HuH-7 (cell line): ENCODE measurements around the gene KCNG2.
"Not testable (repeated sequence)": the region's sequence is repeated elsewhere in the genome, so short reads cannot be mapped to it uniquely, and the experiment has no call there.

Experiments used
- DNase-seq: peaks from one replicate; pipeline ENCODE4 v3.0.0; 2011; ENCODE audit warnings: low spot score

KCNG2 gene, protein sequence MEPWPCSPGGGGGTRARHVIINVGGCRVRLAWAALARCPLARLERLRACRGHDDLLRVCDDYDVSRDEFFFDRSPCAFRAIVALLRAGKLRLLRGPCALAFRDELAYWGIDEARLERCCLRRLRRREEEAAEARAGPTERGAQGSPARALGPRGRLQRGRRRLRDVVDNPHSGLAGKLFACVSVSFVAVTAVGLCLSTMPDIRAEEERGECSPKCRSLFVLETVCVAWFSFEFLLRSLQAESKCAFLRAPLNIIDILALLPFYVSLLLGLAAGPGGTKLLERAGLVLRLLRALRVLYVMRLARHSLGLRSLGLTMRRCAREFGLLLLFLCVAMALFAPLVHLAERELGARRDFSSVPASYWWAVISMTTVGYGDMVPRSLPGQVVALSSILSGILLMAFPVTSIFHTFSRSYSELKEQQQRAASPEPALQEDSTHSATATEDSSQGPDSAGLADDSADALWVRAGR

GRCh38 chr18:79797518-79798345 is at the start of gene KCNG2:
KCNG2 (plus strand) TSS chr18:79797938; CDS start chr18:79863668, 65,730 bp downstream.
- no peak for DNase-seq

GRCh38 chr18:79748321-79749180 is 49.2 kb upstream of the KCNG2 start:
- no peak for DNase-seq

GRCh38 chr18:79749251-79750191 is 48.2 kb upstream of the KCNG2 start:
- DNase-seq, result no peak

- no peak for DNase-seq
Observed at GRCh38 chr18:79750980-79751571, 46.7 kb upstream of the KCNG2 start.

GRCh38 chr18:79751918-79752578 is 45.7 kb upstream of the KCNG2 start:
- DNase-seq, result not testable (repeated sequence)

DNA sequence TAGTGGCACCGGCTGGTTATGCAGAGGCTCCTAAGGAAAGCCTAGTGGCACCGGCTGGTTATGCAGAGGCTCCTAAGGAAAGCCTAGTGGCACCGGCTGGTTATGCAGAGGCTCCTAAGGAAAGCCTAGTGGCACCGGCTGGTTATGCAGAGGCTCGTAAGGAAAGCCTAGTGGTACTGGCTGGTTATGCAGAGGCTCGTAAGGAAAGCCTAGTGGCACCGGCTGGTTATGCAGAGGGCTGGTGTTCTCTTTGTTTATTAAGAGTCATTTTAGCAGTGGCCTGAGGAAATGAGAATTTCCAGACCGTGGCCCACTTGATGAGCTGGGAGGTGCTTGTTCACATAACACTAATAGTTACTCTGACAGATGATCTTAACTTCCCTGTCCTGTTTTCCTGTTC is 44.8 kb upstream of the KCNG2 start:
- not testable (repeated sequence) for DNase-seq

DNA sequence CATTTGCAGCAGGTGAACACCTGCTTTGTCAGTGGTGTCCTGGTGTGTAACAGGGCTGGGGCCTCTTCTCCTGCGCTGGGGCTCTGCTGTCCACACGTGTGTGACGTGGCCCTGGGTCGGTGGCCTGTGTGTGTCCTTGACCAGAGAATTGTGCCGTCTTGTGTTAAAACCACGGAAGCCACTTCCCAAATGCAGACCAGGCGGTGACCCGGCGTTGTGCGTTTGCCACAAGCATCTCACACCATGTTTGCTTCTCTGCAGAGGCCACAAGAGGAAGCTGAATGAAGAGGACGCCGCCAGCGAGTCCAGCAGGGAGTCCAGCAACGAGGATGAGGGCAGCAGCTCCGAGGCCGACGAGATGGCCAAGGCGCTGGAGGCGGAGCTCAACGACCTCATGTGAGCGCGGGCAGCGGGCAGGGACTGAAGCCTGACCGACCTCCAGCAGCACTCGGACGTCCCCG is 44.3 kb upstream of the KCNG2 start:
- DNase-seq, result no peak

DNA sequence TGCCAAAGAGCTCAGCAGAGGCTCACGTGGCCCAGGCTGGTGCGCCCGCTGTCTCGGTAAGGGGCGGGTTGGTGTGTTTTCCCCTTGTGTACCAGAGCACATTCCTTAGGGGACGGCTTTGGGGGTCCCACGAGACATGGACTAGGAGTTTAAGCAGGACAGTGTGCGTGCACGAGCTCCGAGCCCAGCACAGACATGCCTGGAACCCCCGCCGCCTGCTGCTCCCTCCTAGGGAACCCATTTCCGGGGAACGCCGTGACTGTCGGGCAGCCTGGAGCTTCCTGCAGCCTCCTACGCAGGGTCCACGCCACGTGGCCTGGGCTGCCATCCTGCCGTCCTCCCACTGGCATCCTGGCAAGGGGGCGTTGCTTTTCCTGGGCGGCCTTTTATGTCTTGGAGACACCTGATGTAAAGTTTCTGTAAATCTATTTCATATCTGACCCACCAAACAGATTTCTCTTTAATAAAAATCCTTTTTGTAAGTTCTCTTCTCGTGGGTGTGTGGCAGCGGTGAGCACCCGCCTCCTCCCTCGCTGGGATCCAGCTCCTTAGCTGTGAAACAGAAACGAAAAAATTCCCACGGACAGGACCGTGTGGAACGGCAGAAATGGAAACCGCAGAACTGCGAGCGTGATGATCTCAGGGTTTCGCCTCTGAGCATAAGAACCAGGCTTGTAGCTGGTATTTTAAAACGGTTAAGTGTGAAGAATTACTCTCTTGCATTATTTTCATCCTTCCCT is 43.5 kb upstream of the KCNG2 start:
- DNase-seq, result no peak

GRCh38 chr18:79754831-79755351 is 42.8 kb upstream of the KCNG2 start:
- no peak for DNase-seq

DNA sequence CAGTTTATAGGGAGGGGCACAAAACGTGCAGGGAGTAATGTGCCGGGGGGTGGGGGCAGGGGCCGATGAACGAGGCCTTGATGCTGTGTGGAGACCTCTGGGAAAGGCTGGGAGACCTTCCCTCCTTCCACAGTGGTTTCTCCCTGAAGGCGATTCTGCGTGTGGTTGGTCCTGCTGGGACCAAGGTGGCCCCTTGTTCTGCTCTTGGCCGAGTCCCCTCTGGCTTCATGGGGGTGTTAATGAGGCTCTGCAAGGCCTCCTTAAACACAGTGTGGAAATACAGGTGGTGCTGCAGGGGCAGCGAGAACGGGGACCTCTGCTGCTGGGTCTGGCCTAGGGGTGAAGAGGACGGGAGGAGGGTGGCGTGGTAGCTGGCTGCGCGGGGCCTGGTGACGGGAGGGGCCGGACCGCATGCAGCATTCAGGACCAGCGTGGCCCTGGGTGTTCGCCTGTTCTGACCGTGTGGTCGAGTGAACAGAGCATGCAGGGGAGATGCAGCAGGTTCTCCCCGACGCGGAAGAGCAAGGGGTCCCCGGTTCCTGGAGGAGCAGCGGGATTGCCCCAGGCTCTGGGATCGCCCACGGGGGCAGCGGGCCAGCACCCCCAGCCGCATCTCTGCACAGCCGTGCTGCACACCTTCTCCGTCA is 42.1 kb upstream of the KCNG2 start:
- no peak for DNase-seq

DNA sequence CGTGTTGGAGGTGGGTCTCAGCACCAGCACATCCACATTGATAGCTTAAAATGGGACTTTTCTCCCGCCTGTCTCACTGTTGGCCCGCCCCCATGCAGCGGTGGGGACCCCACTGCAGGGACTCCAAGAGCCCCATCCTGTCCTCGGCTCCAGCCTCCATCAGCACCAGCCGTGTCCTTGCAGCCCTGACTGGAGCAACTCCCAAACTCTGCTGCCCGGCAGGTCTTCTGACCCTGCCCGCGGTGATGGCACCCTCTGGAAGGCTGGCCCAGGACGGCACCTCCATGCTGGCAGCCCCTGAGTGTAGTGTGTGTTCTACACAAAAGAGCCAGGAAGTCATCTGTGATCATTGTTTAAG is 41.6 kb upstream of the KCNG2 start:
- no peak for DNase-seq

DNA sequence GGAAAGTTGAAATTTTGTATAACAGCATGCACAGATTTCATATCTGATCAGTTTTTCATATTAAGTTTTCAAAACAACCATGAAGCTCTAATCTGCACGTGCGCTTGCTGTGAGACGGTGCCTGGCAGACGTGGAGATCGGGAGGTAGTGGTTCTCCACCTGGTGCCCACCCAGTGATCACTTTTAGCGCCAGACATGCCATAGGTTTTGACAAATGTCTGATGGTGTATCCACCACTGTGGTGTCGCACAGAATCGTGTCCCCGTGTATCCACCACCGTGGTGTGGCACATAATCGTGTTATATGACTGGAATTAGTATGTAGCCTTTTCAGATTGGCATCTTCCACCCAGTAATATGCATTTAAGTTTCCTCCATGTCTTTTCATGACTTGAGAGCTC is 40.9 kb upstream of the KCNG2 start:
- no peak for DNase-seq

DNA sequence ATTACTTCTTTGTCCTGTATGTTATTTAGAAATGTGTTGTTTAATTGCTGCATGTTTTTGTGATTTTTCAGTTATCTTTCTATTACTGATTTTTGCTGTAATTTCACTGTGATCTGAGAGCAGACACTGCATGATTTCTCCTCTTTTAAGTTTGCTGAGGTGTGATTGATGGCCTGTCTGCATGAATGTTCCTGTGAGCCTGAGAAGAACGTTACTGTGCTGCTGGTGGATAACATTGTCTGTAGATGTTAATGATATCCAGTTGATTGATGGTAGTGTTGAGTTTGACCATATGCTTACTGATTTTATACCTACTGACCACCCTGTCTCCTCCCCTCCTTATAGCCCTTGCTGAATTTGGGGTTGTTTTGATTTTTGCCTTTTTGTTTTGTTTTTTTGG is 37.4 kb upstream of the KCNG2 start:
- no peak for DNase-seq

DNA sequence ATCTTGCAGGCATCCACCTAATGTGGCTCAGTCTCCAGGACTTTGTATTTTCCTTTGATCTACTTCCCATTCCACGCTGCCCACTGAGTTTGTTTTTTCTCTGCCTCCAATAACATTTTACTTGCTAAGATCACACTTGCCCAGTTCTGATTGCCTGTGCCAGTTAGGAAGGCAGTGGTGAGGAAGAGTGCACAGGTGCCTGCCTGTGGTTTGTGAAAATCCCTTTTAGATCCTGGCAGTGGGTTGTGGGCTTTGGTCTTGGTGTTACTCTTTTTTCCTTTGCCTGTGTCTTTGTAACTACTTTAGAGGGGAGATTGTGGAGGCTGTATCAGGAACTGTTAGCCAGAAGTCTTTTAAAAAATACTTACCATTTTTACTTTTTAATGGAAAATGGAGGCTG is 36.9 kb upstream of the KCNG2 start:
- no peak for DNase-seq

- no peak for DNase-seq
Observed at GRCh38 chr18:79763407-79763806, 34.3 kb upstream of the KCNG2 start.

GRCh38 chr18:79764131-79764530 is 33.6 kb upstream of the KCNG2 start:
- no peak for DNase-seq

DNA sequence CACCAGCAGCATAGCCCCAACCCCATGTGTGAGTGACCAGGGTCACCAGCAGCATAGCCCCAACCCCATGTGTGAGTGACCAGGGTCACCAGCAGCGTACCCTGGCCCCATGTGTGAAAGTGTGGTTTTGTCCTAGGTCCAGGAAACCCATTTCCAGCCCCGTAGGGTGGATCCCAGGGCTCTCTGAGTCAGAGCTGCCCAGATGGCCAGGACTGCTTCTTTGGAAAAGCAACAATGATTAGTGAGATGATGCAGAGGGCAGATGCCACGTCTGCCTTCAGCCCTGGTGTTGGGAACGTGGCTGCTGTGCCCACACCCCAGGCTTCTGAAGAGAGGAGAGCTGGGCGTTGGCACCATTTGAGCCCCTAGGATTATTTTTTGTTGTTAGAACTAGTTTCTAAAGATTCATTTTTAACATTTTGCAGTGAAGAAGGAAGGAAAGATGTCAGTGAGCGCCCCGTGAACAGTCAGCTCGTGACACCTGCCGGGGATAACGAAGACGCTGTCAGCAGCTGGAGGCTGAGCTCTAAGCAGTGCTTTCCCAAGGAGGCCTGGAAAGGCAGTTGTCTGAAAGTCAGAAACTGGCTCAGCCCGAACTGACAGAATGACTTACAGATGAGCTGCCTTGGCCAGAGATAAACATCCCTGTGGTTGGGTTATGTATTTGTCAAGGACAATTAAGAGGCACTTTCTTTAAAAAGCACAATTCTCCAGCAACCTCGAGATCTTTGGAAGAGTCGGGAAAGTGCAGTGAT is 32.1 kb upstream of the KCNG2 start:
- DNase-seq, result no peak

DNA sequence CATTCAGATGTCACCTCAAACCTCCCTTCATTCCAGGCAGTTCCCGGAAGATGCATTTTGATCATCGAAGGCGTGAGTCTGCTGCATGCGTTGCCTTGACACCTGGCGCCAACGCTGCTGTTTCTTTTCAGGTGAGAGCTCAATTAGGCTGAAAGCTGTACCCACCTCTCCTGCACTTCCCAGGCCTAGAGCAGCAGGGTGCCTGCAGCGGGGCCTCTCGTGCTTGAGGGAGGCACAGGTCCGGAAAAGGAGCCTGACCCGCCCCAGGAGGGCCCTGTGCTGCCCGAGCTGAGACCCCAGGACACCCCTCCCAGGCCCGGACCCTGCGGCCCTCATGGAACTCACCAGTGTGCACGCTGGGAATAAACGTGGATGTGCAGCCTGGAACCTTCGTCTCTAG is 31.4 kb upstream of the KCNG2 start:
- no peak for DNase-seq
